ENCODE data around the gene KIF22. TPM values are rescaled to one million over a fixed set of nuclear protein-coding genes. Genes with fewer than 3 reads are reported as not detected.

KIF22 gene
- total RNA-seq, 3 donors from 2014 or later (not counting 1 experiment from before 2014, with no cell fraction given), result 73.4 to 96.0 (median 86.5) TPM

DNA sequence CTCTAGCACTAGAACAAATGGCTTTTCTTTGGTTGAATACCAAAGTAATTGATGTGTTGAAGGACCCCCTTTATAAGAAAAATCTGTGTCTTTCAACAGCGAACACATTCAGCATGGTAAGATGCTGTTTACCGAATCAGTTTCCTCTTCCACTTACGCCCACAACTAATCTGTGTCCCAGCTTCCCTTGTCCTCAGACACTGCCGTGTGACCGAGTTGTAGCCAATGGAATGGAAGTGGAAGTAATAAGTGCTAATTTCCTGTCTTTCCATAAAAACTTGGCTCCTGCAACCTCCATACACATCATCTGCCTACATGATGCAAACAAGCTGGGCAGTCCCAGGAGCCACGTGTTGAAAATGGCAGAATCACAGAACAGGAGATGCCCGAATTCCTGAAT, 62.1 kb downstream of the KIF22 start:
- no peaks in the 10 kb centered on the region for H3K27me3 Mint-ChIP-seq (ENCODE audit: low read depth in 2 of 2)
- H3K36me3 ChIP-seq (ENCODE audit: control insufficient read depth, insufficient read depth, low read length), result peaks cover 5% of the 10 kb centered on the region
- TF ChIP-seq, protein P1, sequence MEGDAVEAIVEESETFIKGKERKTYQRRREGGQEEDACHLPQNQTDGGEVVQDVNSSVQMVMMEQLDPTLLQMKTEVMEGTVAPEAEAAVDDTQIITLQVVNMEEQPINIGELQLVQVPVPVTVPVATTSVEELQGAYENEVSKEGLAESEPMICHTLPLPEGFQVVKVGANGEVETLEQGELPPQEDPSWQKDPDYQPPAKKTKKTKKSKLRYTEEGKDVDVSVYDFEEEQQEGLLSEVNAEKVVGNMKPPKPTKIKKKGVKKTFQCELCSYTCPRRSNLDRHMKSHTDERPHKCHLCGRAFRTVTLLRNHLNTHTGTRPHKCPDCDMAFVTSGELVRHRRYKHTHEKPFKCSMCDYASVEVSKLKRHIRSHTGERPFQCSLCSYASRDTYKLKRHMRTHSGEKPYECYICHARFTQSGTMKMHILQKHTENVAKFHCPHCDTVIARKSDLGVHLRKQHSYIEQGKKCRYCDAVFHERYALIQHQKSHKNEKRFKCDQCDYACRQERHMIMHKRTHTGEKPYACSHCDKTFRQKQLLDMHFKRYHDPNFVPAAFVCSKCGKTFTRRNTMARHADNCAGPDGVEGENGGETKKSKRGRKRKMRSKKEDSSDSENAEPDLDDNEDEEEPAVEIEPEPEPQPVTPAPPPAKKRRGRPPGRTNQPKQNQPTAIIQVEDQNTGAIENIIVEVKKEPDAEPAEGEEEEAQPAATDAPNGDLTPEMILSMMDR (IDR thresholded peaks at IDR 0.05), result no peak
- 94% methylated on average over 5 of the region's 7 CpGs for WGBS (ENCODE audit: insufficient coverage)
- intact Hi-C loops (cut with micrococcal nuclease), result no loop called here
- peaks cover 0 to 6% of the 10 kb centered on the region in 2 donors for H3K4me1 Mint-ChIP-seq
- H3K36me3 Mint-ChIP-seq, result no peaks in the 10 kb centered on the region
- H3K4me3 Mint-ChIP-seq, result no peak overlapping the region
- no peaks in the 10 kb centered on the region for H3K27me3 ChIP-seq (ENCODE audit: control insufficient read depth, insufficient read depth, low read length)
- no peaks in the 10 kb centered on the region for H3K9me3 ChIP-seq (ENCODE audit: control insufficient read depth, insufficient read depth, low read length)
- no peaks in the 10 kb centered on the region for H3K9me3 Mint-ChIP-seq
- ATAC-seq (no peak), DNase-seq (no peak)
- H3K27ac Mint-ChIP-seq, result no peak overlapping the region
- H3K4me1 ChIP-seq (ENCODE audit: control insufficient read depth, insufficient read depth, low read length), result peaks cover 5% of the 10 kb centered on the region
- no peak overlapping the region for H3K4me3 ChIP-seq (ENCODE audit: low read length)
- H3K27ac ChIP-seq (ENCODE audit: low read length), result no peak overlapping the region

GRCh38 chr16:29854520-29855100, 64.1 kb downstream of the KIF22 start:
- H3K4me3 Mint-ChIP-seq, result no peak overlapping the region
- WGBS (ENCODE audit: insufficient coverage), result 86% methylated on average over 5 of the region's 5 CpGs

More at GRCh38 chr16:29854520-29855100, 64.1 kb downstream of the KIF22 start:
- Mint-ChIP-seq H3K9me3 (no peaks in the 10 kb centered on the region), H3K27me3 (ENCODE audit: low read depth in 2 of 2) (no peaks in the 10 kb centered on the region), H3K4me1 (no peaks in the 10 kb centered on the region), H3K27ac (no peak overlapping the region), H3K36me3 (no peaks in the 10 kb centered on the region)
- Histone ChIP-seq H3K4me3 (ENCODE audit: low read length) (no peak overlapping the region), H3K27me3 (ENCODE audit: control insufficient read depth, insufficient read depth, low read length) (no peaks in the 10 kb centered on the region), H3K4me1 (ENCODE audit: control insufficient read depth, insufficient read depth, low read length) (no peaks in the 10 kb centered on the region), H3K9me3 (ENCODE audit: control insufficient read depth, insufficient read depth, low read length) (no peaks in the 10 kb centered on the region), H3K27ac (ENCODE audit: low read length) (no peak overlapping the region), H3K36me3 (ENCODE audit: control insufficient read depth, insufficient read depth, low read length) (peaks cover 14% of the 10 kb centered on the region)
- intact Hi-C loops (cut with micrococcal nuclease), result no loop called here
- DNase-seq, result no peak
- no peak for ATAC-seq
- TF ChIP-seq, protein P1 (IDR thresholded peaks at IDR 0.05), result no peak

Other genes starting within 250 kb of the KIF22 start
- 100 to 1,000 TPM; 373 to 439 (median 435) TPM for gene SPN, start 127.5 kb upstream of the KIF22 start, total RNA-seq
- 1 to 10 TPM; 2.5 to 6.3 (median 4.7) TPM for gene QPRT, start 111.6 kb upstream of the KIF22 start, total RNA-seq
- 100 to 1,000 TPM in 2 of 3 donors, 10 to 100 TPM in 1; 100.0 to 172 (median 146) TPM for gene C16orf54, start 44.8 kb upstream of the KIF22 start, total RNA-seq
- gene ZG16, start 12.5 kb upstream of the KIF22 start, total RNA-seq, result not detected
- 100 to 1,000 TPM; 234 to 265 (median 252) TPM for gene MAZ, start 15.8 kb downstream of the KIF22 start, total RNA-seq
- gene PRRT2, start 21.4 kb downstream of the KIF22 start, total RNA-seq, result 1 to 10 TPM in 1 of 3 donors, under 1 TPM in 2; 0.70 to 1.4 (median 0.91) TPM
- gene PAGR1, start 25.4 kb downstream of the KIF22 start, total RNA-seq, result 10 to 100 TPM in 2 of 3 donors, 1 to 10 TPM in 1; 8.9 to 16.2 (median 13.4) TPM
- gene MVP, start 29.7 kb downstream of the KIF22 start, total RNA-seq, result 100 to 1,000 TPM; 154 to 168 (median 163) TPM
- gene CDIPT, start 72.5 kb downstream of the KIF22 start, total RNA-seq, result 10 to 100 TPM; 42.3 to 66.9 (median 53.0) TPM
- gene SEZ6L2, start 108.8 kb downstream of the KIF22 start, total RNA-seq, result under 1 TPM in 1 of 3 donors, not detected in 2; 0.14 TPM
- gene ASPHD1, start 109.7 kb downstream of the KIF22 start, total RNA-seq, result not detected
- 10 to 100 TPM; 36.1 to 54.0 (median 51.7) TPM for gene KCTD13, start 135.5 kb downstream of the KIF22 start, total RNA-seq
- 10 to 100 TPM; 50.2 to 69.5 (median 50.8) TPM for gene TMEM219, start 171.3 kb downstream of the KIF22 start, total RNA-seq
- 10 to 100 TPM; 35.3 to 42.8 (median 41.5) TPM for gene TAOK2, start 183.1 kb downstream of the KIF22 start, total RNA-seq
- gene HIRIP3, start 204.9 kb downstream of the KIF22 start, total RNA-seq, result 10 to 100 TPM; 11.1 to 13.4 (median 12.7) TPM
- gene INO80E, start 205.5 kb downstream of the KIF22 start, total RNA-seq, result 100 to 1,000 TPM in 1 of 3 donors, 10 to 100 TPM in 2; 75.0 to 107 (median 99.5) TPM
- gene DOC2A, start 220.3 kb downstream of the KIF22 start, total RNA-seq, result not detected
- not detected for gene C16orf92, start 232.4 kb downstream of the KIF22 start, total RNA-seq
- gene TLCD3B, start 240.5 kb downstream of the KIF22 start, total RNA-seq, result 1 to 10 TPM in 2 of 3 donors, under 1 TPM in 1; 0.88 to 2.0 (median 1.7) TPM